ENCODE data around the gene HPCAL1. TPM values are rescaled to one million over a fixed set of nuclear protein-coding genes. Genes with fewer than 3 reads are reported as not detected.

Gene HPCAL1
- total RNA-seq, 6 experiments from 2014 or later, result 23.1 to 68.8 (median 29.1) TPM

GRCh38 chr2:10271946-10272345 lies 30.8 kb upstream of the HPCAL1 start:
- DNase-seq (peak in 1 of 3 donors; percentile 37), ATAC-seq (peak in 1 of 4 donors; percentile 28)
- intact Hi-C loops (cut with DNase I), result loop anchor here in 1 of 2 donors (10.0 kb wide), 1 partner anchor 147 kb away; the partner anchor contains the start of gene RRM2
- H3K27ac ChIP-seq, result no peak overlapping the region
- no peak overlapping the region for H3K4me3 ChIP-seq
- 77% methylated on average over 5 of the region's 6 CpGs for WGBS (ENCODE audit: insufficient coverage, low coverage, low lambda C conversion rate, missing lambda C conversion rate)
- peaks cover 0 to 12% (median 5%) of the 10 kb centered on the region in 4 donors for H3K4me1 ChIP-seq
- H3K9me3 ChIP-seq, result no peaks in the 10 kb centered on the region
- H3K36me3 ChIP-seq, result no peaks in the 10 kb centered on the region
- no peaks in the 10 kb centered on the region for H3K27me3 ChIP-seq
- no peak for TF ChIP-seq POLR2A (IDR thresholded peaks at IDR 0.05)
- no peak for TF ChIP-seq CTCF (IDR thresholded peaks at IDR 0.05)

- no peak overlapping the region for H3K27ac ChIP-seq
- no peaks in the 10 kb centered on the region for H3K36me3 ChIP-seq
- DNase-seq, result peak in 1 of 3 donors; percentile 33
- 80% methylated on average over 1 of the region's 10 CpGs for WGBS (ENCODE audit: insufficient coverage, low coverage, low lambda C conversion rate, missing lambda C conversion rate)
- no peak for TF ChIP-seq POLR2A (IDR thresholded peaks at IDR 0.05)
- TF ChIP-seq CTCF (IDR thresholded peaks at IDR 0.05), result no peak
- no peak overlapping the region for H3K4me3 ChIP-seq
- no peaks in the 10 kb centered on the region for H3K9me3 ChIP-seq
- no peak for ATAC-seq
- peaks cover 0 to 12% (median 5%) of the 10 kb centered on the region in 4 donors for H3K4me1 ChIP-seq
- intact Hi-C loops (cut with DNase I), result loop anchor here in 1 of 2 donors (10.0 kb wide), 1 partner anchor 148 kb away; the partner anchor contains the start of gene RRM2
- H3K27me3 ChIP-seq, result no peaks in the 10 kb centered on the region
Observed at GRCh38 chr2:10272464-10272863, 30.2 kb upstream of the HPCAL1 start.

GRCh38 chr2:10273215-10274175 lies 29.2 kb upstream of the HPCAL1 start:
- peak in 1 of 3 donors; percentile 40 for DNase-seq
- WGBS (ENCODE audit: insufficient coverage, low coverage, low lambda C conversion rate, missing lambda C conversion rate), result 86% methylated on average over 10 of the region's 22 CpGs
- Histone ChIP-seq H3K4me1 (peaks cover 0 to 12% (median 5%) of the 10 kb centered on the region in 4 donors), H3K27ac (no peak overlapping the region), H3K4me3 (no peak overlapping the region), H3K36me3 (no peaks in the 10 kb centered on the region), H3K27me3 (no peaks in the 10 kb centered on the region), H3K9me3 (no peaks in the 10 kb centered on the region)
- ATAC-seq, result no peak
- intact Hi-C loops (cut with DNase I), result loop anchor here in 1 of 2 donors (10.0 kb wide), 1 partner anchor 149 kb away; the partner anchor contains the start of gene RRM2
- no peak for TF ChIP-seq POLR2A (IDR thresholded peaks at IDR 0.05)
- no peak for TF ChIP-seq CTCF (IDR thresholded peaks at IDR 0.05)

- no peaks in the 10 kb centered on the region for H3K9me3 ChIP-seq
- 92% methylated on average over 9 of the region's 14 CpGs for WGBS (ENCODE audit: insufficient coverage, low coverage, low lambda C conversion rate, missing lambda C conversion rate)
- no peak for TF ChIP-seq CTCF (IDR thresholded peaks at IDR 0.05)
- TF ChIP-seq POLR2A (IDR thresholded peaks at IDR 0.05), result no peak
- H3K27ac ChIP-seq, result no peak overlapping the region
- H3K27me3 ChIP-seq, result no peaks in the 10 kb centered on the region
- H3K4me3 ChIP-seq, result no peak overlapping the region
- no peak for DNase-seq
- no peak for ATAC-seq
- H3K4me1 ChIP-seq, result peaks cover 0 to 12% (median 5%) of the 10 kb centered on the region in 4 donors
- no peaks in the 10 kb centered on the region for H3K36me3 ChIP-seq
- intact Hi-C loops (cut with DNase I), result loop anchor here in 1 of 2 donors (10.0 kb wide), 1 partner anchor 150 kb away; the partner anchor contains the start of gene RRM2
Observed at GRCh38 chr2:10274376-10274775, 28.3 kb upstream of the HPCAL1 start.

All from right lobe of liver (tissue), 6 donors.